Measurements from ENCODE around the gene MT4.

MT4 gene

GRCh38 chr16:56603589-56603988 is 38.7 kb downstream of the MT4 start:
- no peak for DNase-seq (ENCODE audit: low read depth, low spot score)

GRCh38 chr16:56604966-56605365 is 40.1 kb downstream of the MT4 start:
- no peak for DNase-seq (ENCODE audit: low read depth, low spot score)

- no peak for DNase-seq (ENCODE audit: low read depth, low spot score)
Observed at GRCh38 chr16:56605475-56605874, 40.6 kb downstream of the MT4 start.

- DNase-seq (ENCODE audit: low read depth, low spot score) = no peak
Observed at GRCh38 chr16:56606071-56606475, 41.2 kb downstream of the MT4 start.

DNA sequence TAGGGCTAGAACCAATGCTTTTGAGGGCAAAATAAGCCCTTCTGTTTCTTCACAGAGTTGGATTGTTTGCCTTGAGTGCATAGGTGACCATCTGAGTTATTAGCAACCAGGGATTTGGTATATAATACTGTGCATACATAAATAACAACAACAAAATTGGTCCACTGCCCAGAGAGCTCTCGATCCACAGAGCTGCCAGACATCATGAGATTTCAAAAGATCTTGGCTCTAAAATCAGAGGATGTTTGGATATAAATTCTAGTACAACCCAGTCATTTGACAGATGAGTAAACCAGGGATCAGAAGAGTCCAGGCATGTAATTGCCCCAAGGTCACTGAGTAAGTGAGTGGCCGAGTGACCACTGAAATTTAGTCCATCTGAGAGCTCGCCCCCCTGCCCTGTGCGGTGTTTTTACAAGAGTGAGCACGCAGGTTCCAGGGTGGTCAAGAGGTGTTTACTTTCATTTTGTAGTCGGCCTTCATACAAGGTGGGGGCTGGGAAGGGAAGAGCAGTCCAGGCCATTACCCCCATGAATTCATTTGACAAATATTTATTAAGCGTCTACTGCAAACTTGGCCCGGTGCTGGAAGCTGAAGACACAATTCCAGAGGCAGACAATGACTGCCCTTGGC is 41.7 kb downstream of the MT4 start:
- DNase-seq (ENCODE audit: low read depth, low spot score) = no peak

- DNase-seq (ENCODE audit: low read depth, low spot score) = no peak
Observed at GRCh38 chr16:56607109-56607618, 42.3 kb downstream of the MT4 start.

DNA sequence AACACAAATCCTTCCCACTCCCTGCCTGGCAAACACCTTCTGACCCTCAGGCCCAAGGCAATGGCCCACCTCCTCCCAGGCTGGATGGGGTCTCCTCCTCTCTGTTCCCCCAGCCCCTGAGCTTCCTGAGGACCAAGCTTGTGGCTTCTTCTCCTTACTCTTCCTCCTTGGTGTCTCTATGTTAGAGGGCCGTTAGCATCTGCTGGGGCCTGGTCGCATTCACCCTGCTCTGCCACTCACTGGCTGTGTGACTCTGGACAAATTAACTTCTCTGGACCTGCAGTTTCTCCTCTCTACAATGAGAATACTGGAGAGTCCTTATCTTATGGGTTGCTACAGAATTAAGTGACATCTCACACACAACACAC is 42.8 kb downstream of the MT4 start:
- DNase-seq (ENCODE audit: low read depth, low spot score) = no peak

DNA sequence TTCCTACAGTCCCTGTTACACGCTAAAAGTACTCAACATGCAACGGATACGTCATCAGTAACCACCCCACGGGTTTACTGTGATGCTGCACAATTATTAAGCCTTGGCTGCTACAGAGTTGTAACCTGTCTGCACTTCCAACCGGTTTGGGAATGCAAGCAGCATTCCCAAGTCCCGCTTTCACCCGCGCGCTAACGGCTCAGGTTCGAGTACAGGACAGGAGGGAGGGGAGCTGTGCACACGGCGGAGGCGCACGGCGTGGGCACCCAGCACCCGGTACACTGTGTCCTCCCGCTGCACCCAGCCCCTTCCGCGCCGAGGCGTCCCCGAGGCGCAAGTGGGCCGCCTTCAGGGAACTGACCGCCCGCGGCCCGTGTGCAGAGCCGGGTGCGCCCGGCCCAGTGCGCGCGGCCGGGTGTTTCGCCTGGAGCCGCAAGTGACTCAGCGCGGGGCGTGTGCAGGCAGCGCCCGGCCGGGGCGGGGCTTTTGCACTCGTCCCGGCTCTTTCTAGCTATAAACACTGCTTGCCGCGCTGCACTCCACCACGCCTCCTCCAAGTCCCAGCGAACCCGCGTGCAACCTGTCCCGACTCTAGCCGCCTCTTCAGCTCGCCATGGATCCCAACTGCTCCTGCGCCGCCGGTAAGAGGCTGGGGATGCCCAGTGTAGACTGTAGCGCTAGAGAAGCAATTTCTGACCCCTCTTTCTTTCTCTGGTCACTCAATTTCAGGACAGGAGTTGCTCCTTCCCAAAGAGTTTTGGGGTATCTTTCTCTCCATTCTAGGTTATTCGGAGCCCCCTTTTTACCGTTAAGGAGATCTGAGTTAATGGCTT is 43.4 kb downstream of the MT4 start, which contains the start of gene MT2A:
Gene MT2A, plus strand, starts transcription at position 542 of the 833 bp plus-strand sequence. Its CDS starts 72 bp downstream, at position 614.
- DNase-seq (ENCODE audit: low read depth, low spot score) = no peak

- DNase-seq (ENCODE audit: low read depth, low spot score) = no peak
Observed at GRCh38 chr16:56608876-56609462, 44.1 kb downstream of the MT4 start.

DNA sequence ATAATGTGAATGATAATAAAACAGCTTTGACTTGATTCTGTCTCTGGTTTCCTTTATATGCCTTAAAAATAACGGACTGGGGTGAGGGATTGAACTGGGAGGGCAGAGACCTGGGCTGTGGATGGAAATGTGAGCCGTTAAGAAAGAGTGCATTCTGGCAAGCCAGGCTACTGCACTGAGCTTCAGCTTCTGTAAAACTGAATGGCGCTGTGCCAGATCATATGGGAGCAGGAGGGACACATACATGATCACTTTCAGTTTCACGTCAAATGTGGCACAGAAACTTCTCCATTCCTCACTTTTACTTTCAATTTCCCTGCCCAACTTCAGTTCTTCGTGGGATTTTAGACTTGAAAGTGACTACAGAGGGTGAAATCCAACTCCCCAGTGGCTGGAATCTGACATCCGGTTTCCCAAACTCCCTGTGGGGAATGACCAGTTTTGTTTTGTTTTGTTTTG is 44.6 kb downstream of the MT4 start:
- DNase-seq (ENCODE audit: low read depth, low spot score) = no peak

DNA sequence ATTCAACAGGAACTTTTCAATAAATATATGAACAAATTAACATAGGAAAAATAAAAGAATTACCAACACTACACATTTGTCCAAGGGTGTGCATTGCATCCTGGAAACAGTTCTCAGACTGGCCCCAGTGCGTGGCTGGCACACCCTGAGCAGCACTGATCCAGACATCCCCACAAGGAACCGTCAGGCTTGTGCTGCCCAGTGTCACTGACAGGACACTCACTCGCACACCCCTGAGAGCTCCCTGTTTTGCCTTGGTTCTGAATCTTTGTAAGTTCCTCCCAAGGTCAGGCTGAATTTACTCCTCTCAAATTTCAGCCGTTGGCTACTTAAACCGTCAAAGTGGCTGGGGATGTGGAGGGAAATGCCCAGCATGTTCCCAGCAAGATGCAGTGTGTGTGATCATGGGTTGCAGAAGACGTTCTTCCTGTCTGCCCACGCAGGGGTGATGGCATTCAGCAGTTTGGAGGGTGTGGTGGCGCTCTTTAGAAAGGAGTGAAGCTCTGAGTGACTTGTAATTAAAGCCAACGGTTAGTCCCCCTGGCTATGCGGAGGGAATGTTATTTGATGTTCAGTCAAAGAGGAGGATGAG is 45.2 kb downstream of the MT4 start:
- DNase-seq (ENCODE audit: low read depth, low spot score) = no peak

GRCh38 chr16:56610609-56611111 is 45.8 kb downstream of the MT4 start:
- no peak for DNase-seq (ENCODE audit: low read depth, low spot score)

- no peak for DNase-seq (ENCODE audit: low read depth, low spot score)
Observed at GRCh38 chr16:56611281-56611833, 46.5 kb downstream of the MT4 start.

GRCh38 chr16:56613706-56614105 is 48.8 kb downstream of the MT4 start:
- DNase-seq (ENCODE audit: low read depth, low spot score) = no peak

DNA sequence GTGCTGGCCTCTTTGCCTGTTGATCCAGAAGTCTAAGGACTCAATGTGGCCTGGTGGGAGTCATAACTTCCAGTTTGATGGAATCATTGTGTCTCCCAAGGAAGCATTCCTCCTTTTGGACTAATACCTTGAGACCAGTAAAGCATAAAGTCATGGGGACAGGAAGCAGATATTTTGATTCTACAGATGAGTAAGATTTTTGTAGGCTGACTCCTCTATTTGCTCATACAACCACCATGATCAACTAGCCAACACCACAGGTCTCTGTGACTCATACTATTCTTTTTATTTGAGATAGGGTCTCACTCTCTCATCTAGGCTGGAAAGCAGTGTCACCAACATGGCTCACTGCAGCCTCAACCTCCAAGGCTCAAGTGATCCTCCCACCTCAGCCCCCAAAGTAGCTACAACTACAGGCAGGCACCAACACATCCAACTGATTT is 49.7 kb downstream of the MT4 start:
- DNase-seq (ENCODE audit: low read depth, low spot score) = no peak

DNA sequence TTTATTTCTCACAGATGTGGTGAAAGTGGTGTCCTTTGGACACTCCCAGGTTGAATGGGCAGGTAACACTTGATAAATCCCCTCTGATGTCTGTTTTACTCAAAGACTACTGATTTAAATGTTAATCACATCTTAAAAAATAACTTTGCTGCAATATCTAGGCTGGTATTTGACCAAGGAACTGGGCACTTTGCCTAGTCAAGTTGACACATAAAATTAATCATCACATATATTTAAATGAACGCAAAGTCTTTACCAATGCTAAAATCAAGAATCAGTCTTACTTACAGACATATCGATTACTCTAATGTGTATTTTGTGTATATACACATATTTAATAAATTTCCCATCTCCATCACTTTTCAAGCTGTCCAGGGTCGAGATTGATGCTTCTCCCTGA is 50.5 kb downstream of the MT4 start:
- DNase-seq (ENCODE audit: low read depth, low spot score) = no peak

DNA sequence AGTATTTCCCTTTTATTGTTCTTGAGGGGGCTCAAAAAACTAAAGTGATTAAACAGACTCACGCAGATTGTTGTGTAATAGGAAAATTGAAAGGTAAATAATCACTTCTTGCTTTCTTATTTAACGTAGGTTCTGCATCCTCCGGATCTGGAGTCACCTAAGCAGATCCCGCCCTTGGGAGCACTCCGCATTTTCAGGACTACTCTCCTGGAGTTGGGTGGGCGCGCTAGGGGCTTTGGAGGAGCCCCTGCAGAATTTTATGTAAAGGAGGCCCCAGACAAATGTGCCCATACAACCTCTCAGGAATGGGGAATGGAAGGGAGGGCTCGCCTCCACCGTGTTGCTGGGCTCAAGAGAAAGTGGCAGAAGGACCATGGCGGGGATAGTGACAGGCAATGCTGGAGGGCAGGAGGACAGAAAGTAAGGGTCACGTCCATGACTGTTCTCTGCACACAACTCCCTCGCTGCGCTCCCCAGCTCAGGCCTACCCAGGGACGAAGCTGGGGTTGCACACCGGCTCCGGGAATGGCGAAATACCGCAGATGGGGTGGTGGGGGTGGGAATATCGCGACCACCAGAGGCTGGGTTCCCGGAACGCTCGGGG is 51.8 kb downstream of the MT4 start:
- no peak for DNase-seq (ENCODE audit: low read depth, low spot score)

DNA sequence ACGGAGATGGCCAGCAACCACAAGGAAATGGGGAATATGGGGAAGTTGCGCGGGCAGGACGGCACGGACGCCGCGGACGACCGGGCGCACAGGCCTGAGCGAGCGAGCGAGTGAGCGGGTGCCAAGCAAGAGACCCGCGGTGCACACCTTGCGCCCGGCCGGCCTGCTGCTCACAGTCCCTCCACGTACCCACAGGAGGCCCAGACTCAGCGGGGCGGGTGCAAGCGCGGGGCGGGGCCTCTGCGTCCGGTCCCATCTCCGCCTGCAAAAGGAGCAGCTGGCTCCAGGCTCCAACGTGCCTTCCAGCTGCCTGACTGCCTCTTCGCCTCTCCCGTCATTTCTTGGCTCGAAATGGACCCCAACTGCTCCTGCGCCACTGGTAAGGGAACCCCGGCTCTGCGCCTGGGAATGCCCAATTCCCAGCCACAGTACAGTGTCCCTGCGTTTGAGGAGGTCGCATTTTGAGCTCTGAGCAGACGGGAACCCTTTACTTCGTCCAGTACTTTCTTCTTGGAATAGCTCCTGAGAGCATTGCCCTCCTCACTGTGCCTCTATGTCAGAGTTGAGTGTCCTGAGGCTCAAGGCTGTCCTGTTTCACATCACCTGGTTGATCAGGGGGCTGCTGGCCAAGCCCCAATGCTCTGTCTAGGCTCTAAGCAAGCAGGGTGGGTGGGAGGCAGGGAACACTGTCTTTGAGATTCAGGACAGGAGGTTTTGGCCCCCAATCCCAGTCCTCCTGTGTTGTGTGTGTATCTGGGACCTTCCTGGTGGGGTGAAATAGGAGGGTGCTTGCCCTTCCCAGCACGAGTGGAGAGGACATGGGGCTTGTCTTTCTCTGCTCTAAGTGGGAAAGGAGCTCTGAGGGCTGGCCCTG is 52.6 kb downstream of the MT4 start:
- DNase-seq (ENCODE audit: low read depth, low spot score) = no peak

DNA sequence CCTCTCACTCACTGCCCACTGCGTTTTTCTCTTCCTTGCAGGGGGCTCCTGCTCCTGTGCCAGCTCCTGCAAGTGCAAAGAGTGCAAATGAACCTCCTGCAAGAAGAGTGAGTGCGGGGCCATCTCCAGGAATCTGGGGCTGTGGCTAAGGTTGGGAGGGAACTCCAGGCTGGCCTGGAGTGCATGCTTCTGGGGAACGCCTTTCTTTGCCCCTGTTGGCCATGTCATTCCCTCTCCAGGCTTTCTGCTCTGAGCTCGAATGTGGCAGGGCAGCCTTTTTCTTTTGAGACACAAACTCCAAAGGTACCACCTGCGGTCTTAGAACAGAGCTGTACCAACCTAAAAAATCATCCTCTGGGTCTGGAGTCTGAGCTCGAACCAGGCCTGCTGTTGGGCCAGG is 53.3 kb downstream of the MT4 start:
- DNase-seq (ENCODE audit: low read depth, low spot score) = no peak
